Jurkat, Clone E6-1 (cell line): ENCODE results near the gene IL9R.
"Not testable (repeated sequence)": the region's sequence is repeated elsewhere in the genome, so short reads cannot be mapped to it uniquely, and the experiment has no call there.

ENCODE experiments used
- DNase-seq: peaks from one replicate; pipeline ENCODE4 v3.0.0-alpha.2; 2011; ENCODE audit warnings: low read depth, low spot score
- H3K4me3 ChIP-seq: 2 replicates; pipeline ENCODE4 v1.5.1; 2011; ENCODE audit warnings: mild to moderate bottlenecking, low read length, control low read depth, moderate library complexity

Gene IL9R

GRCh38 chrX:156023002-156023401 is 25.5 kb downstream of the IL9R start:
- H3K4me3 ChIP-seq, DNase-seq: not testable (repeated sequence)

- not testable (repeated sequence) for H3K4me3 ChIP-seq, DNase-seq
Observed at GRCh38 chrX:156024949-156025492, 27.5 kb downstream of the IL9R start.

GRCh38 chrX:156028653-156029237 is 31.2 kb downstream of the IL9R start:
- not testable (repeated sequence) for H3K4me3 ChIP-seq, DNase-seq

- not testable (repeated sequence) for H3K4me3 ChIP-seq, DNase-seq
Observed at GRCh38 chrX:156029296-156029695, 31.8 kb downstream of the IL9R start.

DNA sequence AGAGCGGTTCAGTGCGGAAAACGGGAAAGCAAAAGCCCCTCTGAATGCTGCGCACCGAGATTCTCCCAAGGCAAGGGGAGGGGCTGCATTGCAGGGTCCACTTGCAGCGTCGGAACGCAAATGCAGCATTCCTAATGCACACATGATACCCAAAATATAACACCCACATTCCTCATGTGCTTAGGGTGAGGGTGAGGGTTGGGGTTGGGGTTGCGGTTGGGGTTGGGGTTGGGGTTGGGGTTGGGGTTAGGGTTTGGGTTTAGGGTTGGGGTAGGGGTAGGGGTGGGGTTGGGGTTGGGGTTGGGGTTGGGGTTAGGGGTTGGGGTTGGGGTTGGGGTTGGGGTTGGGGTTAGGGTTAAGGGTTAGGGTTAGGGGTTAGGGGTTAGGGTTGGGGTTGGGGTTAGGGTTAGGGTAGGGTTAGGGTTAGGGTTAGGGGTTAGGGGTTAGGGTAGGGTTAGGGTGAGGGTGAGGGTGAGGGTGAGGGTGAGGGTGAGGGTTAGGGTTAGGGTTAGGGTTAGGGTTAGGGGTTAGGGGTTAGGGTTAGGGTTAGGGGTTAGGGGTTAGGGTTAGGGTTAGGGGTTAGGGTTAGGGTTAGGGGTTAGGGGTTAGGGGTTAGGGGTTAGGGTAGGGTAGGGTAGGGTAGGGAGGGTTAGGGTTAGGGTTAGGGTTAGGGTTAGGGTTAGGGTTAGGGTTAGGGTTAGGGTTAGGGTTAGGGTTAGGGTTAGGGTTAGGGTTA is 32.4 kb downstream of the IL9R start:
- DNase-seq, H3K4me3 ChIP-seq: not testable (repeated sequence)

DNA sequence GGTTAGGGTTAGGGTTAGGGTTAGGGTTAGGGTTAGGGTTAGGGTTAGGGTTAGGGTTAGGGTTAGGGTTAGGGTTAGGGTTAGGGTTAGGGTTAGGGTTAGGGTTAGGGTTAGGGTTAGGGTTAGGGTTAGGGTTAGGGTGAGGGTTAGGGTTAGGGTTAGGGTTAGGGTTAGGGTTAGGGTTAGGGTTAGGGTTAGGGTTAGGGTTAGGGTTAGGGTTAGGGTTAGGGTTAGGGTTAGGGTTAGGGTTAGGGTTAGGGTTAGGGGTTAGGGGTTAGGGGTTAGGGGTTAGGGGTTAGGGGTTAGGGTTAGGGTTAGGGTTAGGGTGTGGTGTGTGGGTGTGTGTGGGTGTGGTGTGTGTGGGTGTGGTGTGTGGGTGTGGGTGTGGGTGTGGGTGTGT is 33.0 kb downstream of the IL9R start:
- not testable (repeated sequence) for H3K4me3 ChIP-seq

More for the DNA sequence above, 33.0 kb downstream of the IL9R start:
- not testable (repeated sequence) for DNase-seq
